Stimulated activated CD8-positive, alpha-beta memory T cell treated with anti-CD3 and anti-CD28 coated beads, Interleukin-4, amount 100 ng/mL, for 24 hours (primary cell): ENCODE data around the gene PPP2R5C.

Experiments used
- DNase-seq: peaks from one replicate; pipeline ENCODE4 v3.0.0-alpha.2; 2020; ENCODE audit warnings: low read depth

Gene PPP2R5C

GRCh38 chr14:101950100-101950499 is 188.6 kb downstream of the PPP2R5C start:
- DNase-seq: no peak

DNA sequence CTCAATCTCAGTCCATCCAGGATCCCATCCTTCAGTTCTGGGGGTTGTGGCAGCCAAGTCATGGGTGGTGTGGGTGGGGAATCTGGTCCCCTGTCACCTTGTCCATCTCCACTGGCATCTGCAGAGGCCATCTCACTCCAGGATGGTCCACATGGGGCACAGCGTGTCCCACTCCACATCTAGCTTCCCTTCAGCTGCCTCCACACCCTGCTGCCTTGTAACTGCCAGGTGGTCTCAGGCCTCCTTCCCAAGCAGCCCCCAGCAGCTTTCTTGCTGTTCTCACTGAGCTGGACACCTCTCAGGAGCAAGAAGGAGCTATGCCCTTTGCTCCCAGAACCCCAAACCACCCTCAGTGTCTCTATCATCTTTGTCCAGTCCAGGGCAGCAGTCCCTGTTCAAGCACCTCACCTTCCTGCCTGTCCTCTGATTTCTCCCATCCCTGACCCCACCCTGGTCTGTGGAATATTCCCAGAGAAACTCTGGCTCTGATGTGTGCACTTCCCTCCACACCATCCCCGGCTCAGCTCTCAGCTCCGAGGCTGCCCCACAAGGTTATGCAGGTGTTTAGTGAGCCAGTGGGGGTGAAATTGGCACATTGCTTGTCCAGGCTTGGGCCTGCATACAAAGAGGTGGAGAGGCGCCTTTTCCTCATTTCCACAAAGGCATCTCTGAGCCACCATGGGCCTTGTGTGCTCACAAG is 189.2 kb downstream of the PPP2R5C start:
- no peak for DNase-seq

DNA sequence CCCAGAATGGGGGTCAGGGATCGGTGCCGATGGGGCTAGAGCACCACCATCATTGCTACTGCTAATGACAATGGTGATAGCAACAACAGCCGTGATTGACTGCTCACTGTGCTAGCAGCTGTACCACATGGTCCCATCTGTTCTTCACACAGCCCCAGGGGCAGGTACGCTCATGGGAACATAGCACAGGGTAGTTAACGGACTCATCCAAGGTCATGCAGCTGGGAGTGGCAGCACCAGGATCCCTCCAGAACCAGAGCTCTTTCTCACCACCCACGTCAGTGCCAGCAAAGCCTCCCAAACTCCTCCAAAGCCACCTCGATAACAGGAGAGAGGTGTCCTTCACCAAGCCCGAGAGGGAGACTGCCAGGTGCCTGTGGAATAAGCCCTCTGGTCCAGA is 191.6 kb downstream of the PPP2R5C start:
- no peak for DNase-seq

DNA sequence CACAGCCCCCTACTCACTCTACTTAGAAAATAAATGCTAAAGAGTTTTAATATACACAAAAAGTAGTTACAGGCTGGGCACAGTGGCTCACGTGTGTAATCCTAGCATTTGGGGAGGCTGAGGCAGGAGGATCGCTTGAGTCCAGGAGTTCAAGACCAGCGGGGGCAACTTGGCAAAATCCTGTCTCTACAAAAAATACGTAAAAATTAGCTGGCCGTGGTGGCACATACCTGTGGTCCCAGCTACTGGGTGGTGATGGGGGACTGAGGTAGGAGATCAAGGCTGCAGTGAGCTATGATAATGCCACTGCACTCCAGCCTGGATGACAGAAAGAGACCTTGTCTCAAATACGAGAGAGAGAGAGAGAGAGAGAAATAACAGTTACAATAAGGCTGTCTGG is 193.0 kb downstream of the PPP2R5C start:
- no peak for DNase-seq

DNA sequence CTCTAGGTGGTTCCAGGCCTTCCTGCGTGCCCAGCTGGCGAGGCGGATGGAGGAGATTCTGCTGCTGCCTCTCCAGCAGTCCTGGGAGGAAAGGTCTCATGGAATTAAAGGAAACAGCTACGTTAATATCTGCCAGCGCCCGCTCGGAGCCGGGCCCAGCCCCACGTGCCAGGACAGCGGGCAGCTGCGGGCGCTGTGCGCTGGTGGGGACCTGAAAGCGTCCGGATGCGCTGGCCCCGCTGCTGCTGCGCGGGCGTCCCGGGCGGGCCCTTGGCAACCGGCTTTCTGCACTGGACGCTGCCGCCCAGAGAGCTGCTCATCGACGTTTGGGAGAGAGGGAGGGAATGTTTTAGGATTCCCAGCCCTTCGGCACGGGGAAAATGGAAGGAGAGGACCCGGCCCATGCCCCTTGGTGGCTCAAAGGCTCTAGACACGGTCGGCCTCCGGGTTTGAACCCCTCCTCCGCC is 194.2 kb downstream of the PPP2R5C start:
- no peak for DNase-seq

DNA sequence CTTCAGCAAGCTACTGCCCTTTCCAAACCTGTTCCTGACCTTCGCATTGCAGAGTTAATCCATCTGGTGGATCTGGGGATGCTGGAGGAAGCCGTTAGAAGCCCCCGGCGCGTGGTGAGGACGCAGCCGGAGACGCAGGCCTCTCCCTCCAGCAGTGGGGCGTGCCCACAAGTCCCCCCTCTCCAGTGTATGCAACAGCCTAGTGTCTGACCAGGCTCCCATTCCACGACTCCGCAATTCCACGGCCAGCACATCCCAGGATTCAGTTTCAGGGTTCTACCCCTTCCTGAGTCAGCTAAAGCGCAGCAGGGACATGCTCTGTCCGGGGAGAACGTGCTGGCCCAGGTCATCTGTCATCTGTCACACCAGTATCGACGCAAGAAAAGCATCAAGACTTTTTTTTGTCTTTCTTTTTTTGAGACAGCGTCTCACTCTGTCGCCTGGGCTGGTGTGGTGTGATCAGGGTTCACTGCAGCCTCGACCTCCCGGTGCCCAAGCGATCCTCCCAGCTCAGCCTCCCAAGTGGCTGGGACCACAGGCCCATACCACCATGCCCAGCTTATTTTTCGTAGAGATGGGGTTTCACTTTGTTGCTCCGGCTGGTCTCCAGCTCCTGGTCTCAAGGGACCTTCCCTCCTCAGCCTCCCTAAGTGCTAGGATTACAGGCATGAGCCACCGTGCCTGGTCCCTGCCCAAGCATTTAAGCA is 194.8 kb downstream of the PPP2R5C start:
- DNase-seq: no peak

- no peak for DNase-seq
These were observed 196.1 kb downstream of the PPP2R5C start for GRCh38 chr14:101957406-101958234.

GRCh38 chr14:101958418-101959180 is 197.1 kb downstream of the PPP2R5C start:
- no peak for DNase-seq

DNA sequence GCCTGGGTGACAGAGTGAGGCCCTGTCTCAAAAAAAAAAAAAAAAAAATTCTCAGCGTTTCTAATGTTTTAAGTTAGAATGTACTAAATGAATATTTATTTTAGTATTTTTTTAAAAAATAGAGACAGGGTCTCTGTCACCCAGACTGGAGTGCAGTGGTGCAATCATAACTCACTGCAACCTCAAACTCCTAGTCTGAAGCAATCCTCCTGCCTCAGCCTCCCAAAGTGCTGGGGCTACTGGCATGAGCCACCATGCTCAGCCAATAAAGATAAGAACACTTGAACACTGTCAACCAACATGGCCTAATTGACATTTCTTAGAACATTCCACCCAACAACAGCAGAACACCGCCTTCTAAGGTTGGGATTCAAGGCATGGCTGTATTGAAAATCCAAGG is 197.8 kb downstream of the PPP2R5C start:
- DNase-seq: no peak

- no peak for DNase-seq
These were observed 198.7 kb downstream of the PPP2R5C start for GRCh38 chr14:101960225-101960624.

- DNase-seq: peak; percentile 59
These were observed 199.7 kb downstream of the PPP2R5C start for GRCh38 chr14:101961011-101961721.

DNA sequence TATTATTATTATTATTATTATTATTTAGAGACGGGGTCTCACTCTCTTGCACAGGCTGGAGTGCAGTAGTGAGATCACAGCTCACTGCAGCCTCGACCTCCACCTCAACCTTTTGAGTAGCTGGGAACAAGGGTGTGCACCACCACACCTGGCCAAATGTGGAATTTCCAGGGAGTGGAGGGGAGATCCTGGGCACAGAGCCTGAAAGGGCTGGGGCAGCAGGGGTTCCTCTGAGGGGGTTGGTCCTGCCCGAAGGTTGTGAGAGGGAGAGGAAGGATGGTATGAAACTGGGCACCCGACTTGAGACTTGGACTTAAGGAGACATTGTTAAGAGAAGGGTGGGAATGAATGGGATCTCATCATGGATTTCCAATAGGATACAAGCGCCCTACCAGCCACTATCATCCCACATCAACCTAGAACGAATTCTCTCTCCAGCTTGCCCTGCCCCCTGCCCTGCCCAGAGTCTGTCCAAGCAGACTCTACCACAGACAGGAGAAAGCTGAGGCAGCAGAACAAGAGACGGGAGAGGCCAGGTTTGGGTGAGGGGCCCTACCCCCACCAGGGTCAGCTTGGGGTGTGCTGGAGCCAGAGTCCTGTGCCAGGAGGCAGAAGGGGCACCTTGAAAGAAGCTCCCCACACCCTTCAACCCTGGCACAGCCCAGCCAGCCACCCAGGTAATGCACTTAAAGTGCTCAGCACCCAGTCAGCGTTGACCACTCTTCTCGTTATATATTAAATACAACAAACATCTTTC is 200.4 kb downstream of the PPP2R5C start:
- no peak for DNase-seq

DNA sequence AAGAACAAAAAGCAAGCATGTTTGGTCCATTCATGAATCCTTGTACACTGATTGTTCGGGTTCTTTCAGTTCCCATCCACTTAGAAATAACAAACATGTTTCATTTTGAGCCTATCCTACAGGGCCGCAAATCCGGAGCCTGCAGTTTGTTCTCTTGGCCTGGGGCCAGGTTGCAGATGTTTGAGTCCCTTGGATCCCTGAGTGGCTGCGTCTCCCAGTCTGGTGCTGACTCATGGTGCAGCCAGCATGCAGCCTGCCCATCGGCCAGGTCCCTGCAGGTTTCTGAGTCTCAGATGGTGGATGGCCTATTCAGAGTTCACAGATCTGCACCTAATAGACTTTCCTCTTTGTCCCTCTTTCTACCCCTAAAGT is 201.0 kb downstream of the PPP2R5C start:
- no peak for DNase-seq

GRCh38 chr14:101963052-101963451 is 201.5 kb downstream of the PPP2R5C start:
- DNase-seq: no peak

DNA sequence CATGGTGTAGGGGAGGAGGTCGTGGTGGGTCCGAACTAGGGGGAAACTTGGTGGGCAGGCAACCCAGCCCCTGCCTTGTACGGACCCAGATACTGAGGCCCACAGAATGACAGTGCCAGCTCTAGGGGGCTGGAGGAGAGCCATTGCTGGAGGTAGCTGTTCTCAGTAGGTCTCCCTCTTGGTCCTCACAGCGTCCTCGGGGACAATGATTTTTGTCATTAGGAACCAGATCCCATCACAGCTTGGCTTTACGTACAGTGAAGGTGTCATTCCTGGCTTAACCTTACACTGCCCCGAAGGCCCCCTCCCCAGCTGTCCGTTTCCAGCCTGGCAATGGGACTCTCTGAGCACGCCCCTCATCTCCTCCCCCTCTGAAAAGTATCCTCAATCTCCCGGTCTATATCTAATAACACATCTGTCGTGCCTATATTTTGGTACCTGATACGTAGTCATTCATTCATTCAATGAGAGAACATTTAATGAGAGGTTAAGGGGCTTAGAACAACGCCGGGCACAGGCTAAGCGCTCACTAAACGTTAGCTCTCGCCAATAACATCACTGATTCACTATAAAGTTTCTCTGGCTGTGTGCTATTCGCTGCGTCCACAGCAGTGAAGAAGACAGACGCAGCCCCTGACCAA is 202.3 kb downstream of the PPP2R5C start:
- no peak for DNase-seq

DNA sequence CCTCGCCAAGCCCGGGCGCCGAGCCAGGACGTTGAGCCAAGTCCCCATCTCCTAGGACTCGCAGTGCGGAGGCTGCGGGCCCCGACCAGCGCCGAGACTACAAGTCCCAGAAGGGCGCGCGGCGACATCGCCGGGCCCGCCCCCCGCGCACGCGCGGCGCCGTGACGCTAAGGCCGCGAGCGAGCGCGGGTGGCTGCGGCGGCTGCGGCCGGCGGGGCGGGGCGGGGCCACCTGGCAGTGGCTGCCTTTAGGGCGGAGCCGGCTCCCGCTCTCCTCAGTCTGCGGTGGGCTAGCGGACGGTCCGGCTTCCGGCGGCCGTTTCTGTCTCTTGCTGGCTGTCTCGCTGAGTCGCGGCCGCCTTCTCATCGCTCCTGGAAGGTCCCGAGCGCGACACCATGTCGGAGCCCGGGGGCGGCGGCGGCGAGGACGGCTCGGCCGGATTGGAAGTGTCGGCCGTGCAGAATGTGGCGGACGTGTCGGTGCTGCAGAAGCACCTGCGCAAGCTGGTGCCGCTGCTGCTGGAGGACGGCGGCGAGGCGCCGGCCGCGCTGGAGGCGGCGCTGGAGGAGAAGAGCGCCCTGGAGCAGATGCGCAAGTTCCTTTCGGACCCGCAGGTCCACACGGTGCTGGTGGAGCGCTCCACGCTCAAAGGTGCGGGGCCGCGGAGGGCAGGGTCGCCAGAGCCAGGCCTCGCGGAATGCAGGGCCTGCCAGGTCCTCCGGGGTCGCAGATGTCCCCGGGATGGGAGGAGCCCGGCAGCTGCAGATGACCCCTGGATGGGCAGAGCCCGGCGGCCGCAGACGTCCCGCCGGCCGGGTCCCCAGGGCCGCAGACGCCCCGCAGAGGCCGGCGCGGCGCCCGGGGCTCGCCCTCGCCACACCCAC is 203.0 kb downstream of the PPP2R5C start, which contains the start of gene DYNC1H1:
DYNC1H1 (plus strand) TSS at position 277 of the 884 bp plus-strand sequence; CDS start at position 396, 119 bp downstream.
- peak; percentile 86 for DNase-seq

GRCh38 chr14:101965181-101965544 is 203.7 kb downstream of the PPP2R5C start:
- peak; percentile 28 for DNase-seq

DNA sequence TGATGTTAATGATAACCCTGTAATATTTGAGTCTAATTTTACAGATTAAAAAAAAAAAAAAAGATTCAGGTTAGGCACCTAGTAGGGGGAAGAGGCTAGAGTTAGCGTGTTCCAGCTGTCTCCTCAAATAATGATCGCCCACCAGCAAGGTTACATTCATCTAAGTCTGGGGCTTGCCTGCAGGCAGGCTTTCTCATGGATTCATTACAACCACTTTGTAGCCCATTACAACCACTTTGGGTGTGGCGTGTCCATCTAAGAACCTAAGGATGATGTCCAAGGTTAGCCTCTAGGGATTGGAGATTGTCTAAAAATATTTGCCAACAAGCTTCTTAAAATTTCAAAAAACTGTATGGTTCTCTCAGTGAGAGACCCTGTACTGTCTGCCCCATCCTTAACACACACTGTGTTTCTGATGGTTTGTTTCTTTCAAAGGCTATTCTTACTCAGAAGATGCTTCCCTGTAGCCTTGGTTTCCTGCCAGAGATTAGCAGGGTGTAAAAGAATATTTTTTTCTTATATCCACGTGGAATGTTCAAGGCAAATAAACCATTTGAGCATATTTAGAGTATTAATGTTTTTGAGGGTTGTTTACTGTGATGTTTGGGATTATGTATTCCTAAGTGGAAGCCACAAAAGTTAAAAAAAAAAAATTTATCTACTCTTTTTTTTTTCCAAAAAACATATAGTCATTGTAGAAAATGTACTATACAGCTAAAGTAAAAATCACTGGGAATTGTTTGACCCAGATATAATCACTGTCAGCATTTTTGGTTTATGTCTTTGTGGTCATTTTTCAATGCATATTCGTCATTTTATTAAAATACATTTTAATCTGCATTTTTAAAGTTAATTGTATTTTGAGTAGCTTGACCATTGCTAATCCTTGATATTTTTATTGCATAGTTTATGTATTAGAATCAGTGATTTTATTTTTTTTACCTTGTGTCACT is 204.5 kb downstream of the PPP2R5C start:
- DNase-seq: no peak
